Activated CD8-positive, alpha-beta T cell treated with anti-CD3 and anti-CD28 coated beads for 36 hours (primary cell): ENCODE data around the gene ALAS1. TPM values are rescaled to one million over a fixed set of nuclear protein-coding genes. Genes with fewer than 3 reads are reported as not detected.
A peak's percentile ranks its signal among the peaks of the same experiment; 100 is the strongest.

Experiments used
- ATAC-seq: fragments of 200-7000 bp; cut with Tn5 transposase; one replicate; pipeline ENCODE4 v1.10.0; 2021; ENCODE audit warnings: mild to moderate bottlenecking, moderate library complexity
- CTCF ChIA-PET: fragments of 350-600 bp; sonication (Branson Sonifier 250); formaldehyde crosslinking; loops from one replicate; lab custom pipeline; 2021; ENCODE audit warnings: antibody characterized with exemption; lab: Charles Lee
- POLR2A ChIA-PET: fragments of 350-600 bp; sonication (Branson Sonifier 250); formaldehyde crosslinking; loops from one replicate; lab custom pipeline; 2021; ENCODE audit warnings: antibody characterized with exemption; lab: Charles Lee
- DNase-seq: peaks from one replicate; pipeline ENCODE4 v3.0.0-alpha.2; 2020
- H3K27ac Mint-ChIP-seq: one replicate; pipeline ENCODE4 v1.8.0; 2021; ENCODE audit warnings: mild to moderate bottlenecking, mixed read lengths
- H3K27me3 Mint-ChIP-seq: one replicate; pipeline ENCODE4 v1.8.0; 2021; ENCODE audit warnings: mixed read lengths
- H3K36me3 Mint-ChIP-seq: one replicate; pipeline ENCODE4 v1.8.0; 2021; ENCODE audit warnings: low read depth, mixed read lengths
- H3K4me1 Mint-ChIP-seq: one replicate; pipeline ENCODE4 v1.8.0; 2021; ENCODE audit warnings: low read depth, mixed read lengths
- H3K4me3 Mint-ChIP-seq: one replicate; pipeline ENCODE4 v1.8.0; 2021; ENCODE audit warnings: mild to moderate bottlenecking, moderate library complexity, mixed read lengths
- H3K9me3 Mint-ChIP-seq: one replicate; pipeline ENCODE4 v1.8.0; 2021; ENCODE audit warnings: mixed read lengths
- CTCF ChIP-seq: fragments of 200-600 bp; IDR thresholded peaks from one replicate; pipeline ENCODE4 v1.8.0; 2022; ENCODE audit warnings: antibody characterized with exemption, mild to moderate bottlenecking
- intact Hi-C: fragments of 100-400 bp; cut with micrococcal nuclease; formaldehyde crosslinking; loops from one replicate; pipeline ENCODE4 v1.10.0; 2022
- total RNA-seq, 2 experiments: library from RNA; stranded (reverse); gene quantifications; one replicate each; pipeline ENCODE4 v1.2.3, GENCODE V29; 2021

Gene ALAS1
- total RNA-seq, 2 experiments from 2014 or later = 54.3 to 54.6 TPM

GRCh38 chr3:52254608-52255007 lies 56.6 kb downstream of the ALAS1 start:
- Mint-ChIP-seq H3K27me3 (no peaks in the 10 kb centered on the region), H3K9me3 (no peaks in the 10 kb centered on the region), H3K36me3 (peaks cover 86% of the 10 kb centered on the region), H3K4me3 (peak overlapping the region; percentile 70), H3K27ac (peak overlapping the region; percentile 99), H3K4me1 (peaks cover 85% of the 10 kb centered on the region)
- POLR2A ChIA-PET = interaction anchor here (2.5 to 4.9 kb wide), 5 partner anchors 9 to 23 kb away, joined by 16 to 77 read pairs (median 33); partner anchors contain the start of genes TWF2 and WDR82
- intact Hi-C loops = no loop called here
- CTCF ChIA-PET = interaction anchor here (1.8 to 3.2 kb wide), 5 partner anchors 9 to 24 kb away, joined by 5 to 17 read pairs (median 14); partner anchors contain the start of gene WDR82
- no peak for TF ChIP-seq CTCF
- ATAC-seq (no peak), DNase-seq (no peak)

GRCh38 chr3:52256159-52256558 lies 58.2 kb downstream of the ALAS1 start:
- DNase-seq = no peak
- H3K27ac Mint-ChIP-seq = peak overlapping the region; percentile 81
- H3K4me1 Mint-ChIP-seq = peaks cover 84% of the 10 kb centered on the region
- no peaks in the 10 kb centered on the region for H3K9me3 Mint-ChIP-seq
- CTCF ChIA-PET = interaction anchor here (0.9 to 1.0 kb wide), 2 partner anchors 12 to 24 kb away, joined by 4 to 5 read pairs; no protein-coding TSS in a partner anchor
- intact Hi-C loops = no loop called here
- no peak for TF ChIP-seq CTCF
- H3K4me3 Mint-ChIP-seq = no peak overlapping the region
- ATAC-seq = no peak
- H3K36me3 Mint-ChIP-seq = peaks cover 89% of the 10 kb centered on the region
- no peaks in the 10 kb centered on the region for H3K27me3 Mint-ChIP-seq
- POLR2A ChIA-PET = interaction anchor here (0.6 to 6.1 kb wide), 9 partner anchors 9 to 1654 kb away, joined by 3 to 71 read pairs (median 4); partner anchors contain the start of genes PPM1M and WDR82

GRCh38 chr3:52256622-52257021 lies 58.7 kb downstream of the ALAS1 start:
- Mint-ChIP-seq H3K4me3 (no peak overlapping the region), H3K27ac (peak overlapping the region; percentile 81), H3K27me3 (no peaks in the 10 kb centered on the region), H3K4me1 (peaks cover 89% of the 10 kb centered on the region), H3K36me3 (peaks cover 92% of the 10 kb centered on the region), H3K9me3 (no peaks in the 10 kb centered on the region)
- intact Hi-C loops = no loop called here
- no peak for TF ChIP-seq CTCF
- ChIA-PET POLR2A (interaction anchor here (1.0 to 6.1 kb wide), 6 partner anchors 10 to 23 kb away, joined by 3 to 71 read pairs (median 6); partner anchors contain the start of gene PPM1M), CTCF (interaction anchor here (0.8 to 0.9 kb wide), 2 partner anchors 22 to 24 kb away, joined by 3 to 4 read pairs; no protein-coding TSS in a partner anchor)
- no peak for DNase-seq
- ATAC-seq = no peak

- no peaks in the 10 kb centered on the region for H3K9me3 Mint-ChIP-seq
These were observed 60.0 kb downstream of the ALAS1 start for GRCh38 chr3:52257911-52258310.

More at GRCh38 chr3:52257911-52258310, 60.0 kb downstream of the ALAS1 start:
- ChIA-PET CTCF (interaction anchor here (4.0 kb wide), 1 partner anchor 26 kb away, joined by 21 read pairs; no protein-coding TSS in a partner anchor), POLR2A (interaction anchor here (0.6 to 6.1 kb wide), 8 partner anchors 9 to 70 kb away, joined by 3 to 71 read pairs (median 5); partner anchors contain the start of genes PPM1M, TLR9, TWF2 and WDR82)
- Mint-ChIP-seq H3K36me3 (peaks cover 93% of the 10 kb centered on the region), H3K27me3 (no peaks in the 10 kb centered on the region), H3K27ac (peak overlapping the region; percentile 79), H3K4me3 (no peak overlapping the region), H3K4me1 (peaks cover 92% of the 10 kb centered on the region)
- intact Hi-C loops = no loop called here
- no peak for TF ChIP-seq CTCF
- no peak for ATAC-seq
- no peak for DNase-seq
